Measurements from ENCODE around the gene SPNS3. TPM values are rescaled to one million over a fixed set of nuclear protein-coding genes. Genes with fewer than 3 reads are reported as not detected.
A peak's percentile ranks its signal among the peaks of the same experiment; 100 is the strongest.

Gene SPNS3
- total and polyA plus RNA-seq, 9 donors: 0.17 to 1.00 (median 0.37) TPM

- peaks cover 3% of the 10 kb centered on the region for H3K27me3 ChIP-seq (ENCODE audit: control insufficient read depth, insufficient read depth, low read length)
- H3K9me3 ChIP-seq (replicated peaks; ENCODE audit: control insufficient read depth, low read depth, low read length): no peaks in the 10 kb centered on the region
- 83% methylated on average over 12 of the region's 15 CpGs for WGBS (ENCODE audit: insufficient coverage)
- DNase-seq: no peak
- peaks cover 3% of the 10 kb centered on the region for H3K4me1 ChIP-seq (ENCODE audit: control insufficient read depth, insufficient read depth, low read length)
- H3K36me3 ChIP-seq (ENCODE audit: control insufficient read depth, insufficient read depth, low read length): no peaks in the 10 kb centered on the region
- no peak overlapping the region for H3K27ac ChIP-seq (ENCODE audit: low read length)
- no peak overlapping the region for H3K4me3 ChIP-seq (ENCODE audit: low read length)
These were observed 55.4 kb downstream of the SPNS3 start for GRCh38 chr17:4488989-4489595.

GRCh38 chr17:4490109-4490591, 56.4 kb downstream of the SPNS3 start:
- no peak for DNase-seq
- peaks cover 3% of the 10 kb centered on the region for H3K27me3 ChIP-seq (ENCODE audit: control insufficient read depth, insufficient read depth, low read length)
- H3K4me1 ChIP-seq (ENCODE audit: control insufficient read depth, insufficient read depth, low read length): peaks cover 3% of the 10 kb centered on the region
- H3K36me3 ChIP-seq (ENCODE audit: control insufficient read depth, insufficient read depth, low read length): no peaks in the 10 kb centered on the region
- WGBS (ENCODE audit: insufficient coverage): 56% methylated on average over 7 of the region's 9 CpGs
- no peak overlapping the region for H3K27ac ChIP-seq (ENCODE audit: low read length)
- H3K9me3 ChIP-seq (replicated peaks; ENCODE audit: control insufficient read depth, low read depth, low read length): no peaks in the 10 kb centered on the region
- H3K4me3 ChIP-seq (ENCODE audit: low read length): no peak overlapping the region

DNA sequence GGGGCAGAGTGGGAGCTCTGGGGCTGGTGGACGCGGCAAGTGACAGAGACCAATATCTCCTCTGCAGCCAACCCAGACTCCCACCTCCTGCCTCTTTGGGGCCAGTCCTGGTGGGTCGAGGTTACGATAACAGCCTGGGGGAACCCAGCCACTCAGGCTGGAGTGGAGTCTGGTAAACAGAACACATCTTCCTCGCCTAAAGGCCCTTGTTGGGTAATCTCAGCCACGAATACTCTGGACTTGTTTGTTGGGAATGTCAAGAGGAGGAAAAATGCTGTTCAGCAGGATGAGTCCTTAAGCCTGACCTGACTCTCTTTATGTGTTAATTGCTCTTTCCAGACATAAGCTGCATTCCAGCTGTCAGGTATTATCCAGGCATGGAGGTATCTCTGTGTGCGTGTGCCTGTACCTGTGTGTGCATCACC, 56.9 kb downstream of the SPNS3 start:
- H3K27me3 ChIP-seq (ENCODE audit: control insufficient read depth, insufficient read depth, low read length): peaks cover 3% of the 10 kb centered on the region
- 73% methylated on average over 4 of the region's 7 CpGs for WGBS (ENCODE audit: insufficient coverage)
- no peak overlapping the region for H3K4me3 ChIP-seq (ENCODE audit: low read length)
- no peak overlapping the region for H3K27ac ChIP-seq (ENCODE audit: low read length)
- DNase-seq: no peak
- no peaks in the 10 kb centered on the region for H3K9me3 ChIP-seq (replicated peaks; ENCODE audit: control insufficient read depth, low read depth, low read length)
- no peaks in the 10 kb centered on the region for H3K36me3 ChIP-seq (ENCODE audit: control insufficient read depth, insufficient read depth, low read length)
- H3K4me1 ChIP-seq (ENCODE audit: control insufficient read depth, insufficient read depth, low read length): peaks cover 3% of the 10 kb centered on the region

- Histone ChIP-seq H3K36me3 (ENCODE audit: control insufficient read depth, insufficient read depth, low read length) (no peaks in the 10 kb centered on the region), H3K4me3 (ENCODE audit: low read length) (no peak overlapping the region), H3K4me1 (ENCODE audit: control insufficient read depth, insufficient read depth, low read length) (peaks cover 8% of the 10 kb centered on the region), H3K27me3 (ENCODE audit: control insufficient read depth, insufficient read depth, low read length) (peaks cover 15% of the 10 kb centered on the region), H3K27ac (ENCODE audit: low read length) (no peak overlapping the region), H3K9me3 (replicated peaks; ENCODE audit: control insufficient read depth, low read depth, low read length) (no peaks in the 10 kb centered on the region)
- peak; percentile 61 for DNase-seq
- WGBS (ENCODE audit: insufficient coverage): 45% methylated on average over 16 of the region's 20 CpGs
These were observed 59.2 kb downstream of the SPNS3 start for GRCh38 chr17:4492721-4493561.

- Histone ChIP-seq H3K4me3 (ENCODE audit: low read length) (no peak overlapping the region), H3K9me3 (replicated peaks; ENCODE audit: control insufficient read depth, low read depth, low read length) (no peaks in the 10 kb centered on the region), H3K27ac (ENCODE audit: low read length) (no peak overlapping the region), H3K4me1 (ENCODE audit: control insufficient read depth, insufficient read depth, low read length) (peaks cover 25% of the 10 kb centered on the region), H3K27me3 (ENCODE audit: control insufficient read depth, insufficient read depth, low read length) (peaks cover 48% of the 10 kb centered on the region), H3K36me3 (ENCODE audit: control insufficient read depth, insufficient read depth, low read length) (no peaks in the 10 kb centered on the region)
- no peak for DNase-seq
- WGBS (ENCODE audit: insufficient coverage): 56% methylated on average over 18 of the region's 23 CpGs
These were observed 63.5 kb downstream of the SPNS3 start for GRCh38 chr17:4497101-4497824.

DNA sequence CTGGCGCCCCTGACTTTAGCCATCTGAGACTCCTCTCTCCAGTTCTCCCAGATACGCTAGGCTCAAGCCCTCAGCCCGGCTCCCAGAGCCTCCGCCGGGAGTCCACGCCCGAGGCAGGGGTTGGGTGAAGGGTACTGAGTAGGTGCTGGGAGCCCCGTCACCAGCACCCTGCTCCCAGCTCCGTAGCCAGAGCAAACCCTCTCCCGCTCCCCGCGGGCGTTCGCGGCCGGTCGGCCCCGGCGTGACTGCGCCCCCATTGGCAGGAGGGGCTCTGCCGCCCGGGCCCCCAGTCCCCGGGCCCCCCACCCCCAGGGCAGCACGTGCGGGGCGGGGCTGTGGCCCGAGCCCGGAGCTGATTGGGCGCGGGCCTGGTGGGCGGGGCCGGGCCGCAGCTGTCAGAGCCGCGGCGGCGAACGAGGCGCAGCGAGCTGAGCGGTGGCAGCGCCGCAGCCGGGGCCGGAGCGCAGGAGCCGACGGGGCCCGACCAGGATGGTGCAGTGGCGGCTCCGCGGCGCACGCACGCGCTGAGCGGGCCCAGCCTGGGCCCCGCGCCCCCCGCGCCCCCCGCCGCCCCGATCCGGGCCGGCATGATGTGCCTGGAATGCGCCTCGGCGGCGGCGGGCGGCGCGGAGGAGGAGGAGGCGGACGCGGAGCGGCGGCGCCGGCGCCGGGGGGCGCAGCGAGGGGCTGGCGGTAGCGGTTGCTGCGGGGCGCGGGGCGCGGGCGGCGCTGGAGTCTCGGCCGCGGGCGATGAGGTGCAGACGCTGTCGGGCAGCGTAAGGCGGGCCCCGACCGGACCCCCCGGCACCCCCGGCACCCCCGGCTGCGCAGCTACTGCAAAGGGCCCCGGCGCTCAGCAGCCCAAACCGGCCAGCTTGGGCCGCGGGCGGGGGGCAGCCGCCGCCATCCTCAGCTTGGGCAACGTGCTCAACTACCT, 65.0 kb downstream of the SPNS3 start, which contains the start of gene SPNS2:
TSS of gene SPNS2 (plus strand) at position 421 of the 937 bp plus-strand sequence. CDS start at position 588, 167 bp downstream.
- Histone ChIP-seq H3K36me3 (ENCODE audit: control insufficient read depth, insufficient read depth, low read length) (no peaks in the 10 kb centered on the region), H3K4me1 (ENCODE audit: control insufficient read depth, insufficient read depth, low read length) (peaks cover 28% of the 10 kb centered on the region), H3K4me3 (ENCODE audit: low read length) (peak within 1 kb of the TSS; percentile 27), H3K9me3 (replicated peaks; ENCODE audit: control insufficient read depth, low read depth, low read length) (no peaks in the 10 kb centered on the region), H3K27ac (ENCODE audit: low read length) (no peak within 1 kb of the TSS), H3K27me3 (ENCODE audit: control insufficient read depth, insufficient read depth, low read length) (peaks cover 58% of the 10 kb centered on the region)
- peak; percentile 79 for DNase-seq
- WGBS (ENCODE audit: insufficient coverage): under 1% methylated on average over 107 of the region's 117 CpGs

GRCh38 chr17:4499431-4500190, 65.9 kb downstream of the SPNS3 start:
- peaks cover 61% of the 10 kb centered on the region for H3K27me3 ChIP-seq (ENCODE audit: control insufficient read depth, insufficient read depth, low read length)
- H3K9me3 ChIP-seq (replicated peaks; ENCODE audit: control insufficient read depth, low read depth, low read length): no peaks in the 10 kb centered on the region
- H3K27ac ChIP-seq (ENCODE audit: low read length): no peak overlapping the region
- no peaks in the 10 kb centered on the region for H3K36me3 ChIP-seq (ENCODE audit: control insufficient read depth, insufficient read depth, low read length)
- H3K4me3 ChIP-seq (ENCODE audit: low read length): peak overlapping the region; percentile 27
- DNase-seq: no peak
- 1% methylated on average over 43 of the region's 53 CpGs for WGBS (ENCODE audit: insufficient coverage)
- peaks cover 30% of the 10 kb centered on the region for H3K4me1 ChIP-seq (ENCODE audit: control insufficient read depth, insufficient read depth, low read length)

DNA sequence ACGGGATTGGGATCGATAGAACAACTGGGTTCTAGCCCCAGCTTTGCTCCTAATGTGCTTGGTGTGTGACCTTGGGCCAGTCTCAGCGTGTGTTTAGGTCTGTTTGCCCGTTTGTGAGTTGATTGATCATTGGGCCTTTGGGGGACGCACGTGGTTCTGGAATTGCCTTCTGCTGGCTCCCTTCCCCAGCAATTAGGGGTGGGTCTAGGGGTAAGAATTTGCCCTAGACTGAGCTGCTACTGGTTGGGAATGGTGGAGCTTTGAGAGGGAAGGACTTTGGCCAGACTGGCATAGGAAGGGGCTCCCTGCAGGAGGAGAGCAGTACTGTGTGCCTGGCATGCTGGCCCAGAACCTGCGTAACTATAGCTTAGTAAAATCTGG, 66.4 kb downstream of the SPNS3 start:
- peak overlapping the region; percentile 27 for H3K4me3 ChIP-seq (ENCODE audit: low read length)
- no peak overlapping the region for H3K27ac ChIP-seq (ENCODE audit: low read length)
- DNase-seq: no peak
- 4% methylated on average over 6 of the region's 7 CpGs for WGBS (ENCODE audit: insufficient coverage)
- no peaks in the 10 kb centered on the region for H3K36me3 ChIP-seq (ENCODE audit: control insufficient read depth, insufficient read depth, low read length)
- no peaks in the 10 kb centered on the region for H3K9me3 ChIP-seq (replicated peaks; ENCODE audit: control insufficient read depth, low read depth, low read length)
- peaks cover 31% of the 10 kb centered on the region for H3K4me1 ChIP-seq (ENCODE audit: control insufficient read depth, insufficient read depth, low read length)
- peaks cover 66% of the 10 kb centered on the region for H3K27me3 ChIP-seq (ENCODE audit: control insufficient read depth, insufficient read depth, low read length)

Measured in muscle of leg (tissue), 11 donors.